Measurements from ENCODE around the gene GPR108. TPM values are rescaled to one million over a fixed set of nuclear protein-coding genes. Genes with fewer than 3 reads are reported as not detected.

The GPR108 gene
- total and polyA plus RNA-seq, 2 of the 13 experiments (the other 11 are each of a cell fraction or from before 2014, with no cell fraction given) = 36.4 to 63.0 TPM

GRCh38 chr19:6730153-6730804 lies 7.1 kb downstream of the GPR108 start (continued):
- TF ChIP-seq ZNF570 (CRISPR knock-in tag; IDR thresholded peaks at IDR 0.05; ENCODE audit: borderline replicate concordance) (no peak), SP140L (CRISPR knock-in tag; IDR thresholded peaks at IDR 0.05; ENCODE audit: borderline replicate concordance) (no peak), ZNF557 (CRISPR knock-in tag; IDR thresholded peaks at IDR 0.05) (no peak), ZNF3 (CRISPR knock-in tag; IDR thresholded peaks at IDR 0.05) (no peak), IRF9 (CRISPR knock-in tag; IDR thresholded peaks at IDR 0.05; ENCODE audit: borderline replicate concordance) (no peak), GATAD1 (CRISPR knock-in tag; IDR thresholded peaks at IDR 0.05) (peak; percentile 47), SMAD3 (CRISPR knock-in tag; IDR thresholded peaks at IDR 0.05) (peak; percentile 71; the same call in 1 of the 2 replicates), SOX13 (IDR thresholded peaks at IDR 0.05) (no peak), SOX13 (CRISPR knock-in tag; conservative IDR thresholded peaks at IDR 0.05 in 1 of 2, IDR thresholded peaks at IDR 0.05 in 1 of 2) (peak in 1 of 2 experiments; percentile 70; a peak in 2 of 4 replicates), IKZF5 (CRISPR knock-in tag; IDR thresholded peaks at IDR 0.05) (peak; percentile 80), HNF4G (IDR thresholded peaks at IDR 0.05; ENCODE audit: borderline replicate concordance, low read depth, low read length) (no peak), HNF4G (CRISPR knock-in tag; IDR thresholded peaks at IDR 0.05; ENCODE audit: borderline replicate concordance, low read depth) (0 out of 2 replicates have a peak, but pooled peaks have one; percentile 40), POGZ (CRISPR knock-in tag; IDR thresholded peaks at IDR 0.05) (no peak; the same call in 1 of the 2 replicates), SIX4 (CRISPR knock-in tag; IDR thresholded peaks at IDR 0.05) (peak; percentile 64), KDM3A (CRISPR knock-in tag; IDR thresholded peaks at IDR 0.05; ENCODE audit: low read depth) (peak; percentile 61), SMC3 (IDR thresholded peaks at IDR 0.05; ENCODE audit: low read length) (no peak), ESRRA (CRISPR knock-in tag; IDR thresholded peaks at IDR 0.05; ENCODE audit: low read depth) (no peak), ZNF30 (CRISPR knock-in tag; IDR thresholded peaks at IDR 0.05) (no peak), ZNF143 (CRISPR knock-in tag; IDR thresholded peaks at IDR 0.05) (peak; percentile 36; the same call in 1 of the 2 replicates), ZNF687 (CRISPR knock-in tag; IDR thresholded peaks at IDR 0.05) (peak; percentile 85), ATF1 (CRISPR knock-in tag; IDR thresholded peaks at IDR 0.05) (no peak), FUBP1 (CRISPR knock-in tag; IDR thresholded peaks at IDR 0.05; ENCODE audit: borderline replicate concordance) (no peak), NFE2 (CRISPR knock-in tag; IDR thresholded peaks at IDR 0.05) (no peak), ZNF34 (CRISPR knock-in tag; IDR thresholded peaks at IDR 0.05; ENCODE audit: borderline replicate concordance) (no peak)
